MM.1S (cell line): ENCODE results near the gene FYN.

ENCODE experiments used
- CTCF ChIP-seq: fragments of 300-600 bp; sonication (generic); IDR thresholded peaks from 2 replicates; pipeline ENCODE4 v1.5.1; 2016; ENCODE audit warnings: antibody characterized with exemption, low read length, mixed read lengths
- EZH2 ChIP-seq: fragments of 300-600 bp; sonication (generic); optimal IDR thresholded peaks from 2 replicates; pipeline ENCODE3; 2017; ENCODE audit warnings: low read depth, mild to moderate bottlenecking, antibody characterized with exemption, low read length, mixed read lengths

- TF ChIP-seq EZH2 (no peak), CTCF (no peak)
These were observed 79.5 kb downstream of the FYN start for GRCh38 chr6:111793711-111794111.
